Caco-2 (cell line): ENCODE data around the gene SFTA2. TPM values are rescaled to one million over a fixed set of nuclear protein-coding genes. Genes with fewer than 3 reads are reported as not detected.
"Not testable (repeated sequence)": the region's sequence is repeated elsewhere in the genome, so short reads cannot be mapped to it uniquely, and the experiment has no call there.

Experiments
- BruUV-seq: library from RNA; stranded (reverse); fragments of 400-500 nt; replicated peaks from 2 replicates; lab custom pipeline; 2021; lab: Mats Ljungman, UMichigan
- CTCF ChIA-PET: fragments of 300-600 bp; sonication (Branson Sonifier 250); formaldehyde crosslinking; loops from one replicate; lab custom pipeline; 2022; ENCODE audit warnings: antibody characterized with exemption; lab: Charles Lee
- POLR2A ChIA-PET: fragments of 300-600 bp; sonication (Branson Sonifier 250); formaldehyde crosslinking; loops from one replicate; lab custom pipeline; 2022; ENCODE audit warnings: antibody characterized with exemption; lab: Charles Lee
- DNase-seq, 2 experiments: peaks; one replicate each; pipeline versions ENCODE4 v3.0.0 to v3.0.0-alpha.2; 2020 to 2022
- H3K27me3 ChIP-seq: replicated peaks from 2 replicates; pipeline ENCODE4 v1.6.0; 2011; ENCODE audit warnings: low read length; ENCODE audit not compliant: control insufficient read depth, insufficient read depth
- H3K36me3 ChIP-seq: 2 replicates; pipeline ENCODE4 v1.5.1; 2011; ENCODE audit warnings: low read length; ENCODE audit not compliant: control insufficient read depth, insufficient read depth
- H3K4me1 ChIP-seq: fragments of 250-450 bp; sonication (Bioruptor Pico); 2 replicates; pipeline ENCODE4 v1.5.1; 2020; ENCODE audit warnings: mild to moderate bottlenecking
- H3K4me3 ChIP-seq: 2 replicates; pipeline ENCODE4 v1.5.1; 2011; ENCODE audit warnings: low read depth, mild to moderate bottlenecking, control low read depth, low read length
- H3K9me3 ChIP-seq: fragments of 250-450 bp; sonication (Bioruptor Pico); 2 replicates; pipeline ENCODE4 v1.5.1; 2020; ENCODE audit warnings: mild to moderate bottlenecking, moderate library complexity
- H3K27ac Mint-ChIP-seq: one replicate; pipeline ENCODE4 v1.8.0; 2022; ENCODE audit warnings: mixed read lengths; ENCODE audit not compliant: unreplicated experiment
- H3K27me3 Mint-ChIP-seq: one replicate; pipeline ENCODE4 v1.8.0; 2022; ENCODE audit warnings: mixed read lengths; ENCODE audit not compliant: insufficient read depth, unreplicated experiment
- H3K36me3 Mint-ChIP-seq: one replicate; pipeline ENCODE4 v1.8.0; 2022; ENCODE audit warnings: mild to moderate bottlenecking, mixed read lengths; ENCODE audit not compliant: insufficient read depth, unreplicated experiment
- H3K4me1 Mint-ChIP-seq: one replicate; pipeline ENCODE4 v1.8.0; 2022; ENCODE audit warnings: low read depth, mixed read lengths; ENCODE audit not compliant: unreplicated experiment
- H3K4me3 Mint-ChIP-seq: one replicate; pipeline ENCODE4 v1.8.0; 2022; ENCODE audit warnings: mild to moderate bottlenecking, moderate library complexity, mixed read lengths; ENCODE audit not compliant: unreplicated experiment
- H3K9me3 Mint-ChIP-seq: one replicate; pipeline ENCODE4 v1.8.0; 2022; ENCODE audit warnings: mixed read lengths; ENCODE audit not compliant: unreplicated experiment
- CTCF ChIP-seq, 2 experiments: fragments of 200-600 bp in 1 of 2; IDR thresholded peaks; 1 replicate in 1 of 2; 2 replicates in 1 of 2; pipeline versions ENCODE4 v1.5.1 to v1.8.0; 2011 to 2022; ENCODE audit warnings: antibody characterized with exemption in 1 of 2, control low read depth in 1 of 2, inconsistent platforms in 1 of 2, low read depth in 1 of 2, low read length in 1 of 2, mild to moderate bottlenecking in 1 of 2, moderate library complexity in 1 of 2; ENCODE audit not compliant: insufficient read depth in 1 of 2, severe bottlenecking in 1 of 2, unreplicated experiment in 1 of 2
- intact Hi-C: fragments of 100-400 bp; cut with micrococcal nuclease; formaldehyde crosslinking; loops from one replicate; pipeline ENCODE4 v1.10.0; 2022; ENCODE audit not compliant: unreplicated experiment
- total RNA-seq: library from RNA; stranded (reverse); gene quantifications from 2 replicates; pipeline ENCODE4 v1.2.3, GENCODE V29; 2022

Gene SFTA2
- total RNA-seq, 1 experiment from 2014 or later: 9.6 TPM

- intact Hi-C loops: loop anchor here (2.0 kb wide), 1 partner anchor 60 kb away; the partner anchor contains the start of gene VARS2
- Mint-ChIP-seq H3K4me1 (no peaks in the 10 kb centered on the region), H3K27me3 (peaks cover 4% of the 10 kb centered on the region), H3K4me3 (no peak overlapping the region), H3K27ac (no peak overlapping the region), H3K36me3 (no peaks in the 10 kb centered on the region), H3K9me3 (no peaks in the 10 kb centered on the region)
- Histone ChIP-seq H3K4me3 (no peak overlapping the region), H3K36me3 (no peaks in the 10 kb centered on the region), H3K9me3 (no peaks in the 10 kb centered on the region), H3K27me3 (no peaks in the 10 kb centered on the region), H3K4me1 (no peaks in the 10 kb centered on the region)
- POLR2A ChIA-PET: no interaction called here
- no peak for TF ChIP-seq CTCF (IDR thresholded peaks at IDR 0.05; ENCODE audit: insufficient read depth in 1 of 2, low read depth in 1 of 2, low read length in 1 of 2, severe bottlenecking in 1 of 2, unreplicated experiment in 1 of 2)
- CTCF ChIA-PET: no interaction called here
- no TSS peak for BruUV-seq
- peak in 1 of 2 experiments; percentile 18 for DNase-seq
Measured at GRCh38 chr6:30974490-30975252, 42.7 kb upstream of the SFTA2 start.

GRCh38 chr6:30972816-30973215 is 40.8 kb upstream of the SFTA2 start:
- Histone ChIP-seq H3K4me3 (no peak overlapping the region), H3K36me3 (no peaks in the 10 kb centered on the region), H3K4me1 (no peaks in the 10 kb centered on the region), H3K9me3 (no peaks in the 10 kb centered on the region), H3K27me3 (no peaks in the 10 kb centered on the region)
- DNase-seq: no peak
- no TSS peak for BruUV-seq
- no peak for TF ChIP-seq CTCF (IDR thresholded peaks at IDR 0.05; ENCODE audit: insufficient read depth in 1 of 2, low read depth in 1 of 2, low read length in 1 of 2, severe bottlenecking in 1 of 2, unreplicated experiment in 1 of 2)
- H3K27ac Mint-ChIP-seq: no peak overlapping the region
- intact Hi-C loops: no loop called here
- ChIA-PET CTCF (no interaction called here), POLR2A (no interaction called here)
- H3K9me3 Mint-ChIP-seq: no peaks in the 10 kb centered on the region
- H3K4me3 Mint-ChIP-seq: no peak overlapping the region
- no peaks in the 10 kb centered on the region for H3K27me3 Mint-ChIP-seq
- no peaks in the 10 kb centered on the region for H3K4me1 Mint-ChIP-seq
- no peaks in the 10 kb centered on the region for H3K36me3 Mint-ChIP-seq

GRCh38 chr6:30970946-30971345 is 39.0 kb upstream of the SFTA2 start:
- no peak for DNase-seq
- Histone ChIP-seq H3K27me3 (no peaks in the 10 kb centered on the region), H3K9me3 (no peaks in the 10 kb centered on the region), H3K4me1 (no peaks in the 10 kb centered on the region), H3K4me3 (no peak overlapping the region), H3K36me3 (no peaks in the 10 kb centered on the region)
- no peaks in the 10 kb centered on the region for H3K4me1 Mint-ChIP-seq
- no peaks in the 10 kb centered on the region for H3K9me3 Mint-ChIP-seq
- TF ChIP-seq CTCF (IDR thresholded peaks at IDR 0.05; ENCODE audit: insufficient read depth in 1 of 2, low read depth in 1 of 2, low read length in 1 of 2, severe bottlenecking in 1 of 2, unreplicated experiment in 1 of 2): no peak
- no peak overlapping the region for H3K27ac Mint-ChIP-seq
- CTCF ChIA-PET: no interaction called here
- intact Hi-C loops: no loop called here
- POLR2A ChIA-PET: no interaction called here
- no peak overlapping the region for H3K4me3 Mint-ChIP-seq
- no peaks in the 10 kb centered on the region for H3K36me3 Mint-ChIP-seq
- H3K27me3 Mint-ChIP-seq: peaks cover 4% of the 10 kb centered on the region
- BruUV-seq: no TSS peak

- H3K36me3 Mint-ChIP-seq, H3K27me3 Mint-ChIP-seq, DNase-seq, H3K9me3 Mint-ChIP-seq, POLR2A ChIA-PET, H3K4me1 Mint-ChIP-seq, BruUV-seq, intact Hi-C loops, H3K9me3 ChIP-seq, H3K4me1 ChIP-seq, CTCF ChIA-PET, H3K4me3 ChIP-seq, H3K27me3 ChIP-seq, H3K4me3 Mint-ChIP-seq, H3K27ac Mint-ChIP-seq, H3K36me3 ChIP-seq: not testable (repeated sequence)
Measured at GRCh38 chr6:30969171-30969570, 37.2 kb upstream of the SFTA2 start.
